Type B pancreatic cell (in vitro differentiated cells): ENCODE data around the gene NCAN. TPM values are rescaled to one million over a fixed set of nuclear protein-coding genes. Genes with fewer than 3 reads are reported as not detected.

Experiments used
- DNase-seq: peaks from one replicate; pipeline ENCODE4 v3.0.0; 2021; ENCODE audit warnings: mixed read lengths; ENCODE audit not compliant: unreplicated experiment; ENCODE audit errors: extremely low spot score
- H3K27ac Mint-ChIP-seq: 2 replicates; pipeline ENCODE4 v1.8.0; 2021; ENCODE audit warnings: mild to moderate bottlenecking, mixed read lengths
- H3K27me3 Mint-ChIP-seq: 2 replicates; pipeline ENCODE4 v1.8.0; 2021; ENCODE audit warnings: mixed read lengths
- H3K36me3 Mint-ChIP-seq: 2 replicates; pipeline ENCODE4 v1.8.0; 2021; ENCODE audit warnings: mixed read lengths
- H3K4me1 Mint-ChIP-seq: one replicate; pipeline ENCODE4 v1.8.0; 2021; ENCODE audit warnings: mixed read lengths; ENCODE audit not compliant: unreplicated experiment
- H3K4me3 Mint-ChIP-seq: 2 replicates; pipeline ENCODE4 v1.8.0; 2021; ENCODE audit warnings: mild to moderate bottlenecking, mixed read lengths
- H3K9me3 Mint-ChIP-seq: 2 replicates; pipeline ENCODE4 v1.8.0; 2021; ENCODE audit warnings: mixed read lengths
- CTCF ChIP-seq: fragments of 200-600 bp; sonication (generic); conservative IDR thresholded peaks from 2 replicates; pipeline ENCODE4 v1.5.0; 2021; ENCODE audit warnings: antibody characterized with exemption, mild to moderate bottlenecking
- total RNA-seq: library from RNA; stranded (reverse); gene quantifications from 2 replicates; pipeline ENCODE4 v1.2.1, GENCODE V29; 2021; ENCODE audit warnings: low replicate concordance

The NCAN gene
- total RNA-seq, 1 donor from 2014 or later, result 0.80 TPM

DNA sequence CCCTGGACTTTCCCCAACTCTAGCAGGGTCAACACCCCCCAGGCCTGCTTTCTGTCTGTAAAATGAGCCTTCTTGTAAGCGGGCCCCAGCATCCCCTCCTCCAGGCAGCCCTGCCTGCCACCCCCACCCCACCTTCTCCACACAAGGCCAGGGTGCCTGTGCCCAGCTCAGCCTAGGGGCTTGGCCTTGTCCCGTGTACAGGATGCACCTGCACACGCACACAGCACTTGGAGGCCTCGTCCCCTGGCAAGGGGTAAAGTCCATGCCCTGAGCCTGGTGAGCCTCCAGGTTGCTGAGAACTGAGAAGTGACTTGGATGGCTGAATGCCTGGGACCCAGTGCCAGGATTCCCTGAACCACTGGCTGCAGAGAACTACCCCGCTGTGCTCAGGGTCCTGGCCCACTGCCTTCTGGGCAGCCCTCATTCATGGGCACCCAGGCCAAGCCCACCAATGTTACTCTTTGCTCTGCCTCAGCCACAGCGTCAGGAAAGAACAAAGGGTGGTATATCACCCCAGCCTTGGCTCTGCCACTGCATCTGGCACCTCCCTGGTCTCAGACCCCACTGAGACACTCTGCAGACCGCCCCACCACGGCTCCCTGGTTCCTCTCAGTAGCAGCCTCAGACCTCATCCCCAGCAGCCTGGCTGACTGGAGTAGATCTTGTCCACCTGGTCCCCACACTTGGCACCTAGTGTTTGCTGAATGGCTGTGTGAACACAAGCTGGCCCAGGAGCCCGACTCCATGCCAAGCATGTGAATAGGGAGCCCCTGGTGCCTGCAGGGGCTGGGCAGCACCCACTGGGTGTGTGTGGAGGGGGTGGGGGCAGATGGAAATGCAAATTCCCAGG is 63.2 kb downstream of the NCAN start:
- H3K9me3 Mint-ChIP-seq, result no peaks in the 10 kb centered on the region
- DNase-seq, result no peak
- no peak overlapping the region for H3K27ac Mint-ChIP-seq

GRCh38 chr19:19276386-19276785 is 64.6 kb downstream of the NCAN start:
- Mint-ChIP-seq H3K9me3 (no peaks in the 10 kb centered on the region), H3K27ac (no peak overlapping the region), H3K4me1 (no peaks in the 10 kb centered on the region), H3K4me3 (no peak overlapping the region), H3K27me3 (peaks cover 17% of the 10 kb centered on the region), H3K36me3 (peaks cover 7% of the 10 kb centered on the region)
- DNase-seq, result no peak
- TF ChIP-seq CTCF, result no peak

More for the DNA sequence above, 63.2 kb downstream of the NCAN start:
- no peak for TF ChIP-seq CTCF
- Mint-ChIP-seq H3K27me3 (peaks cover 17% of the 10 kb centered on the region), H3K4me3 (no peak overlapping the region), H3K4me1 (no peaks in the 10 kb centered on the region), H3K36me3 (peaks cover 7% of the 10 kb centered on the region)

DNA sequence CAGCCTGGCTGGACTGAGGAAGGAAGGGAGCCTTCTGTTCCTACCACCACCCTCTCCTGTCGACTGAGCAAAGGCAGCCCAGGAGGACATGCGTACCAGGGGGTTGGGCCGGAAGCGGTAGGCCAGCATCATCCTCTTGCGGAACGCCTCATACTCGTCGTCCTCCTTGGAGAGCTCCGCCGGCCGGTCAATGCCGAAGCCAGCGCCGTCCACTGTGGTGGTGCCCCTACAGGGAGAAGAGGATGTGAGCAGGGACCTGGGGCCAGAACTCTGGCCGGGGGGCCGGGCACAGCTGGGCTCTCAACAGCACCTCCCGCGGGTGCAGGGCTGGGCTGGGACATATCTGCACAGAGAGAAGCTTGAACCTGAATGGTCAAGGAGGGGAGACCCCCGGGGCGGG is 65.1 kb downstream of the NCAN start:
- Mint-ChIP-seq H3K36me3 (peaks cover 7% of the 10 kb centered on the region), H3K27me3 (peaks cover 15% of the 10 kb centered on the region)
- DNase-seq, result no peak

DNA sequence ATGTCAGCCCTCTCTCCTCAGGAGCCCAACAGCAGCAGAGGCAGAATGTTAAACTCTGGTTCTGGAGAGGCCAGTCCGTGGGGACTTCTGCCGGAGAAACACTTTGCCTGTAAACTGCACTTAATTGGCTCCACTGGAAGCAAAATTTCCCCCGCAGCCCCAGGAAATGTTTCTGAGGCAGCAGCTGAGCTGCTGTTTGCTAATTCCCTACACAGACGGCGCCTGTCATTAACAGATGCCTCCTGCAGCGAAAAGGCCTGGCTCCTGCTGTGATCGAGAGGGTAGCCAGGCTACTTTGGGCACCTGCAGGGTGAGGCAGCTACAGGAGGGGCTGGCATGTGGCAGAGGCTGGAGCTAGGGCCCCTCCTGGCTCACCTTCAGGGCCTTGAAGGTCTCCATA is 66.6 kb downstream of the NCAN start:
- no peak for TF ChIP-seq CTCF
- H3K27me3 Mint-ChIP-seq, result peaks cover 8% of the 10 kb centered on the region
- H3K27ac Mint-ChIP-seq, result no peak overlapping the region
- no peak for DNase-seq
- peaks cover 7% of the 10 kb centered on the region for H3K36me3 Mint-ChIP-seq
- no peaks in the 10 kb centered on the region for H3K9me3 Mint-ChIP-seq
- H3K4me3 Mint-ChIP-seq, result no peak overlapping the region
- H3K4me1 Mint-ChIP-seq, result no peaks in the 10 kb centered on the region

More for the DNA sequence above, 65.1 kb downstream of the NCAN start:
- Mint-ChIP-seq H3K27ac (no peak overlapping the region), H3K4me1 (no peaks in the 10 kb centered on the region), H3K4me3 (no peak overlapping the region), H3K9me3 (no peaks in the 10 kb centered on the region)
- no peak for TF ChIP-seq CTCF

DNA sequence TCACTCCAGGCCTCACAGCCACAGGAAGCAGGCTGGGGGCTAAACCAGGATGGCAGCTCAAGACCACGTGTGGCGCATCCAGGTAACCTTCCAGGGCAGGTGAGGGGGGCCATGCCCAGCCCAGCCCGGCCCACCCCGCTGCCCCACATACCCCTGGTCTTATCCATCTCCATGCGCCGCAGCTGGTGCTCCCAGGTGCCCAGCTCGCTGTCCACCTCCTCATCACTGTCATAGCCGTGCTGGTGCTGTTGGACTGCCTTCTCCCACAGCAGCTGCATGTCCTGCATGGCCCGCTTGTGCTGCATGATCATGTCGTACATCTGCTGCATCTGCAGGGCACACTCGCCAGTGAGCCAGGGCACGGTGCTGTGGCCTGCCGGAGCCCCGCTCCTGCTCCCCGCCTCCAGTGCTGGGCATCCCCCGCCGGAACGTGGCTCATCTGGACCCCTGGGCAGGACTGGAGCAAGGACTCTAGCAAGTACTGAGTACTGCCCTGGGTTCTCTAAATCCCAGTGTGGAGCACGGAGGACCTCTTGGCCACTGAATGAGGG is 67.4 kb downstream of the NCAN start:
- H3K4me3 Mint-ChIP-seq, result no peak overlapping the region
- peaks cover 11% of the 10 kb centered on the region for H3K36me3 Mint-ChIP-seq
- no peaks in the 10 kb centered on the region for H3K27me3 Mint-ChIP-seq
- H3K4me1 Mint-ChIP-seq, result no peaks in the 10 kb centered on the region
- no peaks in the 10 kb centered on the region for H3K9me3 Mint-ChIP-seq
- TF ChIP-seq CTCF, result no peak
- DNase-seq, result no peak
- H3K27ac Mint-ChIP-seq, result no peak overlapping the region
